GM12872 (cell line): Measurements from ENCODE around the gene CBFB.

ENCODE experiments used
- CTCF ChIP-seq: IDR thresholded peaks from 3 replicates; pipeline ENCODE4 v1.5.1; 2011; ENCODE audit warnings: low read depth, mild to moderate bottlenecking, low read length, moderate library complexity; ENCODE audit not compliant: insufficient read depth

The CBFB gene

GRCh38 chr16:67019171-67019570, 9.8 kb upstream of the CBFB start:
- no peak for TF ChIP-seq CTCF

GRCh38 chr16:67021321-67021720, 7.6 kb upstream of the CBFB start:
- no peak for TF ChIP-seq CTCF

GRCh38 chr16:67022531-67023214, 6.3 kb upstream of the CBFB start:
- no peak for TF ChIP-seq CTCF

GRCh38 chr16:67023689-67024088, 5.3 kb upstream of the CBFB start:
- no peak for TF ChIP-seq CTCF

GRCh38 chr16:67024384-67025209, 4.4 kb upstream of the CBFB start:
- no peak for TF ChIP-seq CTCF

- TF ChIP-seq CTCF, result no peak
These were observed 3.8 kb upstream of the CBFB start for GRCh38 chr16:67025210-67025550.

- no peak for TF ChIP-seq CTCF
These were observed 2.4 kb upstream of the CBFB start for GRCh38 chr16:67026570-67026969.
